ENCODE results near the gene CCNC. TPM values are rescaled to one million over a fixed set of nuclear protein-coding genes. Genes with fewer than 3 reads are reported as not detected.
A peak's percentile ranks its signal among the peaks of the same experiment; 100 is the strongest.

The CCNC gene
- total and polyA plus RNA-seq, 2 experiments from 2014 or later = 108 to 143 TPM

DNA sequence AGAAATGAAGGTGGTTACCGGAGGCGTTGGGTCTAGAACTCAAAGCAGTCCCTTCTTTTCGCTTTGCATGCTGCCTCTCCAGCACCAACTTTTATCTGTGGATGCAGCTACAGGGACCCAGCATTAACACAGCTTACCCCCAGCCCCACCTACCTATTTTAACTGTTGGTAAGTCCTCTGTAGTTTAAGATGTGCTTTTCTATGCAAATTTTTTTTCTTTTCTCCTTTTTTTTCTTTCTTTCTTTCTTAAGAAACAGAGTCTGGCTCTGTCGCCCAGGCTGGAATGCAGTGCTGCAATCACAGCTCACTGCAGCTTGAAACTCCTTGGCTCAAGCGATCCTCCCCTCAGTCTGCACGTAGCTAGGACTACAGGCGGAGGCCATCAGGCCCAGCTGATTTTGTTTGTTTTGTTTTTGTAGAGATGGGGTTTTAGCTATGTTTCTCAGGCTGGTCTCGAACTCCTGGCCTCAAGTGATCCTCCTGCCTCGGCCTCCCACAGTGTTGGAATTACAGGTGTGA is 46.8 kb downstream of the CCNC start:
- DNase-seq (ENCODE audit: low spot score) = peak; percentile 63
- ATAC-seq = peak; percentile 64
- H3K27ac ChIP-seq (ENCODE audit: low read depth) = peak overlapping the region; percentile 82
- H3K9me3 Mint-ChIP-seq = no peaks in the 10 kb centered on the region; the same call in 2 of the 3 replicates
- no peaks in the 10 kb centered on the region for H3K27me3 ChIP-seq (ENCODE audit: insufficient read depth)
- peak overlapping the region; percentile 82 for H3K4me2 ChIP-seq
- H3K4me1 ChIP-seq (ENCODE audit: insufficient read depth) = no peaks in the 10 kb centered on the region
- TF ChIP-seq, protein P1, sequence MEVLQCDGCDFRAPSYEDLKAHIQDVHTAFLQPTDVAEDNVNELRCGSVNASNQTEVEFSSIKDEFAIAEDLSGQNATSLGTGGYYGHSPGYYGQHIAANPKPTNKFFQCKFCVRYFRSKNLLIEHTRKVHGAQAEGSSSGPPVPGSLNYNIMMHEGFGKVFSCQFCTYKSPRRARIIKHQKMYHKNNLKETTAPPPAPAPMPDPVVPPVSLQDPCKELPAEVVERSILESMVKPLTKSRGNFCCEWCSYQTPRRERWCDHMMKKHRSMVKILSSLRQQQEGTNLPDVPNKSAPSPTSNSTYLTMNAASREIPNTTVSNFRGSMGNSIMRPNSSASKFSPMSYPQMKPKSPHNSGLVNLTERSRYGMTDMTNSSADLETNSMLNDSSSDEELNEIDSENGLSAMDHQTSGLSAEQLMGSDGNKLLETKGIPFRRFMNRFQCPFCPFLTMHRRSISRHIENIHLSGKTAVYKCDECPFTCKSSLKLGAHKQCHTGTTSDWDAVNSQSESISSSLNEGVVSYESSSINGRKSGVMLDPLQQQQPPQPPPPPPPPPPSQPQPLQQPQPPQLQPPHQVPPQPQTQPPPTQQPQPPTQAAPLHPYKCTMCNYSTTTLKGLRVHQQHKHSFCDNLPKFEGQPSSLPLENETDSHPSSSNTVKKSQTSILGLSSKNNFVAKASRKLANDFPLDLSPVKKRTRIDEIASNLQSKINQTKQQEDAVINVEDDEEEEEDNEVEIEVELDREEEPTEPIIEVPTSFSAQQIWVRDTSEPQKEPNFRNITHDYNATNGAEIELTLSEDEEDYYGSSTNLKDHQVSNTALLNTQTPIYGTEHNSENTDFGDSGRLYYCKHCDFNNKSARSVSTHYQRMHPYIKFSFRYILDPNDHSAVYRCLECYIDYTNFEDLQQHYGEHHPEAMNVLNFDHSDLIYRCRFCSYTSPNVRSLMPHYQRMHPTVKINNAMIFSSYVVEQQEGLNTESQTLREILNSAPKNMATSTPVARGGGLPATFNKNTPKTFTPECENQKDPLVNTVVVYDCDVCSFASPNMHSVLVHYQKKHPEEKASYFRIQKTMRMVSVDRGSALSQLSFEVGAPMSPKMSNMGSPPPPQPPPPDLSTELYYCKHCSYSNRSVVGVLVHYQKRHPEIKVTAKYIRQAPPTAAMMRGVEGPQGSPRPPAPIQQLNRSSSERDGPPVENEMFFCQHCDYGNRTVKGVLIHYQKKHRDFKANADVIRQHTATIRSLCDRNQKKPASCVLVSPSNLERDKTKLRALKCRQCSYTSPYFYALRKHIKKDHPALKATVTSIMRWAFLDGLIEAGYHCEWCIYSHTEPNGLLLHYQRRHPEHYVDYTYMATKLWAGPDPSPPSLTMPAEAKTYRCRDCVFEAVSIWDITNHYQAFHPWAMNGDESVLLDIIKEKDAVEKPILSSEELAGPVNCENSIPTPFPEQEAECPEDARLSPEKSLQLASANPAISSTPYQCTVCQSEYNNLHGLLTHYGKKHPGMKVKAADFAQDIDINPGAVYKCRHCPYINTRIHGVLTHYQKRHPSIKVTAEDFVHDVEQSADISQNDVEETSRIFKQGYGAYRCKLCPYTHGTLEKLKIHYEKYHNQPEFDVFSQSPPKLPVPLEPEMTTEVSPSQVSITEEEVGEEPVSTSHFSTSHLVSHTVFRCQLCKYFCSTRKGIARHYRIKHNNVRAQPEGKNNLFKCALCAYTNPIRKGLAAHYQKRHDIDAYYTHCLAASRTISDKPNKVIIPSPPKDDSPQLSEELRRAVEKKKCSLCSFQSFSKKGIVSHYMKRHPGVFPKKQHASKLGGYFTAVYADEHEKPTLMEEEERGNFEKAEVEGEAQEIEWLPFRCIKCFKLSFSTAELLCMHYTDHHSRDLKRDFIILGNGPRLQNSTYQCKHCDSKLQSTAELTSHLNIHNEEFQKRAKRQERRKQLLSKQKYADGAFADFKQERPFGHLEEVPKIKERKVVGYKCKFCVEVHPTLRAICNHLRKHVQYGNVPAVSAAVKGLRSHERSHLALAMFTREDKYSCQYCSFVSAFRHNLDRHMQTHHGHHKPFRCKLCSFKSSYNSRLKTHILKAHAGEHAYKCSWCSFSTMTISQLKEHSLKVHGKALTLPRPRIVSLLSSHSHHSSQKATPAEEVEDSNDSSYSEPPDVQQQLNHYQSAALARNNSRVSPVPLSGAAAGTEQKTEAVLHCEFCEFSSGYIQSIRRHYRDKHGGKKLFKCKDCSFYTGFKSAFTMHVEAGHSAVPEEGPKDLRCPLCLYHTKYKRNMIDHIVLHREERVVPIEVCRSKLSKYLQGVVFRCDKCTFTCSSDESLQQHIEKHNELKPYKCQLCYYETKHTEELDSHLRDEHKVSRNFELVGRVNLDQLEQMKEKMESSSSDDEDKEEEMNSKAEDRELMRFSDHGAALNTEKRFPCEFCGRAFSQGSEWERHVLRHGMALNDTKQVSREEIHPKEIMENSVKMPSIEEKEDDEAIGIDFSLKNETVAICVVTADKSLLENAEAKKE (CRISPR knock-in tag; IDR thresholded peaks at IDR 0.05) = no peak
- TF ChIP-seq, protein P2, sequence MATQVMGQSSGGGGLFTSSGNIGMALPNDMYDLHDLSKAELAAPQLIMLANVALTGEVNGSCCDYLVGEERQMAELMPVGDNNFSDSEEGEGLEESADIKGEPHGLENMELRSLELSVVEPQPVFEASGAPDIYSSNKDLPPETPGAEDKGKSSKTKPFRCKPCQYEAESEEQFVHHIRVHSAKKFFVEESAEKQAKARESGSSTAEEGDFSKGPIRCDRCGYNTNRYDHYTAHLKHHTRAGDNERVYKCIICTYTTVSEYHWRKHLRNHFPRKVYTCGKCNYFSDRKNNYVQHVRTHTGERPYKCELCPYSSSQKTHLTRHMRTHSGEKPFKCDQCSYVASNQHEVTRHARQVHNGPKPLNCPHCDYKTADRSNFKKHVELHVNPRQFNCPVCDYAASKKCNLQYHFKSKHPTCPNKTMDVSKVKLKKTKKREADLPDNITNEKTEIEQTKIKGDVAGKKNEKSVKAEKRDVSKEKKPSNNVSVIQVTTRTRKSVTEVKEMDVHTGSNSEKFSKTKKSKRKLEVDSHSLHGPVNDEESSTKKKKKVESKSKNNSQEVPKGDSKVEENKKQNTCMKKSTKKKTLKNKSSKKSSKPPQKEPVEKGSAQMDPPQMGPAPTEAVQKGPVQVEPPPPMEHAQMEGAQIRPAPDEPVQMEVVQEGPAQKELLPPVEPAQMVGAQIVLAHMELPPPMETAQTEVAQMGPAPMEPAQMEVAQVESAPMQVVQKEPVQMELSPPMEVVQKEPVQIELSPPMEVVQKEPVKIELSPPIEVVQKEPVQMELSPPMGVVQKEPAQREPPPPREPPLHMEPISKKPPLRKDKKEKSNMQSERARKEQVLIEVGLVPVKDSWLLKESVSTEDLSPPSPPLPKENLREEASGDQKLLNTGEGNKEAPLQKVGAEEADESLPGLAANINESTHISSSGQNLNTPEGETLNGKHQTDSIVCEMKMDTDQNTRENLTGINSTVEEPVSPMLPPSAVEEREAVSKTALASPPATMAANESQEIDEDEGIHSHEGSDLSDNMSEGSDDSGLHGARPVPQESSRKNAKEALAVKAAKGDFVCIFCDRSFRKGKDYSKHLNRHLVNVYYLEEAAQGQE (IDR thresholded peaks at IDR 0.05; ENCODE audit: unreplicated experiment) = no peak
- TF ChIP-seq STAT1 (IDR thresholded peaks at IDR 0.05; ENCODE audit: unreplicated experiment) (no peak), POLR2AphosphoS5 (IDR thresholded peaks at IDR 0.05; ENCODE audit: low read depth) (no peak), ZNF114 (CRISPR knock-in tag; IDR thresholded peaks at IDR 0.05) (no peak), EZH2 (IDR thresholded peaks at IDR 0.05; ENCODE audit: low read depth, unreplicated experiment) (no peak), CREB1 (CRISPR knock-in tag; IDR thresholded peaks at IDR 0.05; ENCODE audit: low read depth) (no peak), EZH2phosphoT487 (IDR thresholded peaks at IDR 0.05; ENCODE audit: unreplicated experiment) (no peak), JUNB (IDR thresholded peaks at IDR 0.05; ENCODE audit: unreplicated experiment) (no peak), NANOG (IDR thresholded peaks at IDR 0.05; ENCODE audit: borderline replicate concordance) (no peak), ZNF331 (CRISPR knock-in tag; IDR thresholded peaks at IDR 0.05; ENCODE audit: low read depth) (no peak)
- TF ChIP-seq, protein P3, sequence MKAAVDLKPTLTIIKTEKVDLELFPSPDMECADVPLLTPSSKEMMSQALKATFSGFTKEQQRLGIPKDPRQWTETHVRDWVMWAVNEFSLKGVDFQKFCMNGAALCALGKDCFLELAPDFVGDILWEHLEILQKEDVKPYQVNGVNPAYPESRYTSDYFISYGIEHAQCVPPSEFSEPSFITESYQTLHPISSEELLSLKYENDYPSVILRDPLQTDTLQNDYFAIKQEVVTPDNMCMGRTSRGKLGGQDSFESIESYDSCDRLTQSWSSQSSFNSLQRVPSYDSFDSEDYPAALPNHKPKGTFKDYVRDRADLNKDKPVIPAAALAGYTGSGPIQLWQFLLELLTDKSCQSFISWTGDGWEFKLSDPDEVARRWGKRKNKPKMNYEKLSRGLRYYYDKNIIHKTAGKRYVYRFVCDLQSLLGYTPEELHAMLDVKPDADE (IDR thresholded peaks at IDR 0.05) = no peak
- TF ChIP-seq, protein P4, sequence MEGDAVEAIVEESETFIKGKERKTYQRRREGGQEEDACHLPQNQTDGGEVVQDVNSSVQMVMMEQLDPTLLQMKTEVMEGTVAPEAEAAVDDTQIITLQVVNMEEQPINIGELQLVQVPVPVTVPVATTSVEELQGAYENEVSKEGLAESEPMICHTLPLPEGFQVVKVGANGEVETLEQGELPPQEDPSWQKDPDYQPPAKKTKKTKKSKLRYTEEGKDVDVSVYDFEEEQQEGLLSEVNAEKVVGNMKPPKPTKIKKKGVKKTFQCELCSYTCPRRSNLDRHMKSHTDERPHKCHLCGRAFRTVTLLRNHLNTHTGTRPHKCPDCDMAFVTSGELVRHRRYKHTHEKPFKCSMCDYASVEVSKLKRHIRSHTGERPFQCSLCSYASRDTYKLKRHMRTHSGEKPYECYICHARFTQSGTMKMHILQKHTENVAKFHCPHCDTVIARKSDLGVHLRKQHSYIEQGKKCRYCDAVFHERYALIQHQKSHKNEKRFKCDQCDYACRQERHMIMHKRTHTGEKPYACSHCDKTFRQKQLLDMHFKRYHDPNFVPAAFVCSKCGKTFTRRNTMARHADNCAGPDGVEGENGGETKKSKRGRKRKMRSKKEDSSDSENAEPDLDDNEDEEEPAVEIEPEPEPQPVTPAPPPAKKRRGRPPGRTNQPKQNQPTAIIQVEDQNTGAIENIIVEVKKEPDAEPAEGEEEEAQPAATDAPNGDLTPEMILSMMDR (conservative IDR thresholded peaks at IDR 0.05; ENCODE audit: low read depth in 2 of 2) = no peak
- peaks cover 4% of the 10 kb centered on the region; the same call in 2 of the 3 replicates for H3K36me3 Mint-ChIP-seq (ENCODE audit: low read depth)
- peaks cover 20% of the 10 kb centered on the region for H3K79me2 ChIP-seq (replicated peaks; ENCODE audit: insufficient read depth)
- peaks cover 14% of the 10 kb centered on the region for H3K27me3 Mint-ChIP-seq (ENCODE audit: insufficient read depth, low read depth, poor library complexity)
- no peaks in the 10 kb centered on the region for H3K9me2 ChIP-seq (ENCODE audit: insufficient read depth)
- no peaks in the 10 kb centered on the region; the same call in 2 of the 3 replicates for H3K4me1 Mint-ChIP-seq
- H3K4me3 Mint-ChIP-seq = peak overlapping the region; percentile 98
- no peaks in the 10 kb centered on the region for H3F3A ChIP-seq (replicated peaks; ENCODE audit: low read depth)
- peak overlapping the region; percentile 99 for H3K27ac Mint-ChIP-seq
- H4K20me1 ChIP-seq (replicated peaks; ENCODE audit: insufficient read depth) = 0 out of 2 replicates have a peak, but pooled peaks cover 2% of the 10 kb centered on the region
- peak overlapping the region; percentile 49 for H2AFZ ChIP-seq
- H3K4me3 ChIP-seq = peak overlapping the region; percentile 84
- no peaks in the 10 kb centered on the region for H3K36me3 ChIP-seq (ENCODE audit: insufficient read depth)

Measured in GM23338 (cell line).